H1 (cell line): Measurements from ENCODE around the gene NEURL1B. TPM values are rescaled to one million over a fixed set of nuclear protein-coding genes. Genes with fewer than 3 reads are reported as not detected.

Experiments
- CTCF ChIA-PET: fragments of 300-600 bp; sonication (Branson Sonifier 250); formaldehyde crosslinking; loops from one replicate; lab custom pipeline; 2021; ENCODE audit not compliant: partially characterized antibody; lab: Charles Lee
- POLR2A ChIA-PET: fragments of 300-600 bp; sonication (Branson Sonifier 250); formaldehyde crosslinking; loops from one replicate; lab custom pipeline; 2021; ENCODE audit warnings: inconsistent platforms; ENCODE audit not compliant: partially characterized antibody; lab: Charles Lee
- DNase-seq, 2 experiments: peaks; one replicate each; pipeline versions ENCODE4 v3.0.0 to v3.0.0-alpha.2; 2010 to 2022; ENCODE audit warnings: low spot score in 2 of 2, low read depth in 1 of 2, mixed read lengths in 1 of 2
- FAIRE-seq: peaks from 2 replicates; lab custom pipeline; 2011; peaks lifted over from hg19 to GRCh38; lab: Jason Lieb, UNC
- H2AFZ ChIP-seq: 2 replicates; pipeline ENCODE4 v1.8.1; 2012; ENCODE audit warnings: low read length, inconsistent platforms
- H2AK5ac ChIP-seq: 2 replicates; pipeline ENCODE4 v1.6.1; 2013; ENCODE audit warnings: low read depth, low read length
- H2BK120ac ChIP-seq: replicated peaks from 2 replicates; pipeline ENCODE3; 2013; ENCODE audit warnings: low read depth, low read length, inconsistent platforms
- H2BK12ac ChIP-seq: 2 replicates; pipeline ENCODE4 v1.6.1; 2013; ENCODE audit warnings: low read depth, low read length
- H2BK15ac ChIP-seq: 2 replicates; pipeline ENCODE4 v1.6.1; 2013; ENCODE audit warnings: low read length
- H2BK20ac ChIP-seq: 2 replicates; pipeline ENCODE4 v1.6.1; 2013; ENCODE audit warnings: low read length
- H2BK5ac ChIP-seq: 2 replicates; pipeline ENCODE4 v1.6.1; 2013; ENCODE audit warnings: low read depth, low read length
- H3K14ac ChIP-seq: 2 replicates; pipeline ENCODE4 v1.6.1; 2013; ENCODE audit warnings: inconsistent platforms; ENCODE audit not compliant: insufficient read length
- H3K18ac ChIP-seq: 2 replicates; pipeline ENCODE4 v1.6.1; 2013; ENCODE audit warnings: low read length; ENCODE audit errors: extremely low read depth
- H3K23ac ChIP-seq: 2 replicates; pipeline ENCODE4 v1.6.1; 2013; ENCODE audit warnings: inconsistent platforms; ENCODE audit not compliant: insufficient read length
- H3K23me2 ChIP-seq: 2 replicates; pipeline ENCODE4 v1.6.1; 2013; ENCODE audit warnings: low read depth, low read length
- H3K27ac ChIP-seq: 2 replicates; pipeline ENCODE4 v1.6.1; 2011; ENCODE audit warnings: low read depth, low read length, inconsistent platforms
- H3K27me3 ChIP-seq, 4 experiments: replicated peaks in 1 of 4; 1 replicate in 1 of 4; 2 replicates in 3 of 4; pipeline versions ENCODE4 v1.6.1 to v1.8.1; 2011 to 2013; ENCODE audit warnings: low read length in 3 of 4, mild to moderate bottlenecking in 3 of 4, inconsistent platforms in 2 of 4, mixed read lengths in 2 of 4, moderate library complexity in 1 of 4; ENCODE audit not compliant: control insufficient read depth in 3 of 4, insufficient read depth in 3 of 4; ENCODE audit errors: extremely low read depth in 1 of 4
- H3K36me3 ChIP-seq, 4 experiments: 2 replicates each; pipeline versions ENCODE4 v1.6.1 to v1.8.1; 2011 to 2013; ENCODE audit warnings: mild to moderate bottlenecking in 4 of 4, low read length in 3 of 4, moderate library complexity in 2 of 4, control low read depth in 1 of 4, inconsistent platforms in 1 of 4; ENCODE audit not compliant: insufficient read depth in 4 of 4, control insufficient read depth in 2 of 4
- H3K4ac ChIP-seq: replicated peaks from 2 replicates; pipeline ENCODE3; 2013; ENCODE audit warnings: low read length, low read depth, mixed read lengths, inconsistent platforms; ENCODE audit not compliant: insufficient read length
- H3K4me1 ChIP-seq, 4 experiments: replicated peaks in 1 of 4; 1 replicate in 1 of 4; 2 replicates in 3 of 4; pipeline versions ENCODE4 v1.6.1 to v1.8.1; 2011 to 2013; ENCODE audit warnings: low read length in 3 of 4, inconsistent platforms in 2 of 4, mixed read lengths in 1 of 4; ENCODE audit not compliant: insufficient read depth in 4 of 4, control insufficient read depth in 3 of 4
- H3K4me2 ChIP-seq, 2 experiments: 2 replicates each; pipeline versions ENCODE4 v1.6.1 to v1.8.1; 2011 to 2013; ENCODE audit warnings: low read depth in 2 of 2, low read length in 2 of 2, control low read depth in 1 of 2, inconsistent platforms in 1 of 2, mild to moderate bottlenecking in 1 of 2; ENCODE audit not compliant: insufficient read depth in 1 of 2
- H3K4me3 ChIP-seq, 4 experiments: fragments of 200-600, 300-600 bp in 1 of 4; sonication (generic), shearing (Covaris generic), sonication (Bioruptor Twin) in 1 of 4; 2 replicates each; pipeline versions ENCODE4 v1.5.1 to v1.8.1; 2011 to 2016; ENCODE audit warnings: low read length in 4 of 4, low read depth in 3 of 4, control low read depth in 2 of 4, inconsistent platforms in 2 of 4, mild to moderate bottlenecking in 2 of 4, mixed read lengths in 1 of 4, moderate library complexity in 1 of 4; ENCODE audit not compliant: insufficient read depth in 2 of 4; ENCODE audit errors: extremely low read depth in 1 of 4
- H3K56ac ChIP-seq: replicated peaks from 2 replicates; pipeline ENCODE3; 2013; ENCODE audit warnings: low read depth, mild to moderate bottlenecking, mixed read lengths, low read length, inconsistent platforms; ENCODE audit not compliant: insufficient read length
- H3K79me1 ChIP-seq: 2 replicates; pipeline ENCODE4 v1.6.1; 2013; ENCODE audit warnings: low read depth, low read length, control low read depth
- H3K79me2 ChIP-seq, 2 experiments: 2 replicates each; pipeline versions ENCODE4 v1.6.1 to v1.8.1; 2012 to 2013; ENCODE audit warnings: low read length in 2 of 2, mild to moderate bottlenecking in 2 of 2, inconsistent platforms in 1 of 2; ENCODE audit not compliant: insufficient read depth in 2 of 2, control insufficient read depth in 1 of 2
- H3K9ac ChIP-seq, 4 experiments: replicated peaks in 1 of 4; 1 replicate in 1 of 4; 2 replicates in 3 of 4; pipeline versions ENCODE4 v1.6.1 to v1.8.1; 2011 to 2013; ENCODE audit warnings: low read depth in 3 of 4, low read length in 3 of 4, control low read depth in 2 of 4, mild to moderate bottlenecking in 2 of 4, moderate library complexity in 2 of 4, inconsistent platforms in 1 of 4; ENCODE audit errors: extremely low read depth in 1 of 4
- H3K9me3 ChIP-seq, 2 experiments: 2 replicates each; pipeline versions ENCODE4 v1.6.1 to v1.8.1; 2012 to 2013; ENCODE audit warnings: mild to moderate bottlenecking in 2 of 2, moderate library complexity in 2 of 2, control low read depth in 1 of 2, inconsistent platforms in 1 of 2, low read depth in 1 of 2, low read length in 1 of 2, mixed read lengths in 1 of 2; ENCODE audit not compliant: insufficient read depth in 2 of 2
- H4K20me1 ChIP-seq, 2 experiments: replicated peaks in 1 of 2; 2 replicates each; pipeline versions ENCODE3 to v1.8.1; 2011 to 2013; ENCODE audit warnings: inconsistent platforms in 2 of 2, low read length in 2 of 2, mild to moderate bottlenecking in 1 of 2; ENCODE audit not compliant: insufficient read depth in 2 of 2, control insufficient read depth in 1 of 2
- H4K5ac ChIP-seq: 2 replicates; pipeline ENCODE4 v1.6.1; 2013; ENCODE audit warnings: low read length, low read depth, mixed read lengths, inconsistent platforms; ENCODE audit not compliant: insufficient read length
- H4K8ac ChIP-seq: 2 replicates; pipeline ENCODE4 v1.8.0; 2013; ENCODE audit warnings: mild to moderate bottlenecking, moderate library complexity, low read length, inconsistent platforms; ENCODE audit not compliant: insufficient read depth; ENCODE audit errors: extremely low read depth
- H4K91ac ChIP-seq: replicated peaks from 2 replicates; pipeline ENCODE3; 2013; ENCODE audit warnings: low read length, mixed read lengths, inconsistent platforms; ENCODE audit not compliant: insufficient read length
- FOSL1 ChIP-seq: IDR thresholded peaks from 2 replicates; pipeline ENCODE4 v1.6.1; 2011; ENCODE audit warnings: mild to moderate bottlenecking, low read depth, low read length, moderate library complexity; ENCODE audit not compliant: insufficient read depth
- GABPA ChIP-seq: IDR thresholded peaks from 2 replicates; pipeline ENCODE4 v1.6.1; 2011; ENCODE audit warnings: mild to moderate bottlenecking, low read length, moderate library complexity, borderline replicate concordance; ENCODE audit not compliant: insufficient read depth
- HDAC6 ChIP-seq: IDR thresholded peaks from one replicate; pipeline ENCODE4 v1.7.1; 2012; ENCODE audit warnings: low read depth, mild to moderate bottlenecking, inconsistent platforms, low read length, moderate library complexity
- KDM4A ChIP-seq: IDR thresholded peaks from one replicate; pipeline ENCODE4 v1.7.1; 2012; ENCODE audit warnings: low read depth, mild to moderate bottlenecking, moderate library complexity, low read length, inconsistent platforms; ENCODE audit not compliant: severe bottlenecking
- NANOG ChIP-seq: IDR thresholded peaks from 2 replicates; pipeline ENCODE4 v1.6.1; 2011; ENCODE audit warnings: low read length, low read depth, mild to moderate bottlenecking, inconsistent platforms; ENCODE audit not compliant: insufficient read depth, poor library complexity, severe bottlenecking
- NRF1 ChIP-seq: IDR thresholded peaks from 2 replicates; pipeline ENCODE4 v1.6.1; 2011; ENCODE audit warnings: mild to moderate bottlenecking, low read depth, low read length, improper control_type of control experiment
- PHF8 ChIP-seq: fragments of 200-600 bp; sonication (generic); conservative IDR thresholded peaks from 2 replicates; pipeline ENCODE4 v1.7.1; 2012; ENCODE audit warnings: low read depth, mild to moderate bottlenecking, inconsistent platforms, low read length, moderate library complexity
- RFX5 ChIP-seq: IDR thresholded peaks from 2 replicates; pipeline ENCODE4 v1.6.1; 2011; ENCODE audit warnings: low read depth, low read length, improper control_type of control experiment, borderline replicate concordance
- RXRA ChIP-seq: IDR thresholded peaks from 2 replicates; pipeline ENCODE4 v1.6.1; 2011; ENCODE audit warnings: low read depth, mild to moderate bottlenecking, low read length, moderate library complexity; ENCODE audit not compliant: insufficient read depth
- SIN3A ChIP-seq, 2 experiments: IDR thresholded peaks in 1 of 2; conservative IDR thresholded peaks in 1 of 2; 2 replicates each; pipeline ENCODE4 v1.6.1; 2011 to 2012; ENCODE audit warnings: low read length in 2 of 2, improper control_type of control experiment in 1 of 2, low read depth in 1 of 2, mild to moderate bottlenecking in 1 of 2
- SP1 ChIP-seq: IDR thresholded peaks from 2 replicates; pipeline ENCODE4 v1.6.1; 2011; ENCODE audit warnings: low read depth, low read length
- SP2 ChIP-seq: IDR thresholded peaks from 2 replicates; pipeline ENCODE4 v1.6.1; 2012; ENCODE audit warnings: mild to moderate bottlenecking, low read length, inconsistent platforms
- SP4 ChIP-seq: IDR thresholded peaks from 2 replicates; pipeline ENCODE4 v1.6.1; 2012; ENCODE audit warnings: low read length, inconsistent platforms
- WGBS, 2 experiments: shearing (Covaris generic) in 1 of 2; methylation state at CpG; one replicate each; pipeline versions ENCODE4 v1.1.6 to v1.1.7; 2013 to 2015; ENCODE audit warnings: low lambda C conversion rate in 2 of 2, mixed read lengths in 2 of 2, inconsistent platforms in 1 of 2, low coverage in 1 of 2, missing lambda C conversion rate in 1 of 2; ENCODE audit not compliant: insufficient replicate concordance in 2 of 2, insufficient coverage in 1 of 2, insufficient read length in 1 of 2; ENCODE audit errors: extremely low coverage in 1 of 2, missing lambda C conversion rate in 1 of 2; 5-methylcytosine and 5-hydroxymethylcytosine counted together
- polyA plus RNA-seq, 7 experiments: library from polyadenylated mRNA; depleted of rRNA in 3 of 7; stranded (reverse) in 5 of 7; unstranded in 2 of 7; fragments of >200 nt in 5 of 7; fragments of 200-250 nt in 2 of 7; gene quantifications; 1 replicate in 5 of 7; 2 replicates in 1 of 7; 4 replicates in 1 of 7; pipeline versions ENCODE4 v1.2.1 to v1.2.3, GENCODE V29; 2011 to 2013; ENCODE audit warnings: missing spikeins in 2 of 7, mixed read lengths in 2 of 7
- total RNA-seq: library from RNA; stranded (reverse); fragmentation: NEBNext Ultra II Directional; extraction: Animal tissue kit (Norgen Biotek cat#: 25700); gene quantifications from 2 replicates; pipeline ENCODE4 v1.2.1, GENCODE V29; 2021

Gene NEURL1B
- total and polyA plus RNA-seq, 2 of the 8 experiments (the other 6 are each of a cell fraction or from before 2014, with no cell fraction given): 3.3 to 6.1 TPM

DNA sequence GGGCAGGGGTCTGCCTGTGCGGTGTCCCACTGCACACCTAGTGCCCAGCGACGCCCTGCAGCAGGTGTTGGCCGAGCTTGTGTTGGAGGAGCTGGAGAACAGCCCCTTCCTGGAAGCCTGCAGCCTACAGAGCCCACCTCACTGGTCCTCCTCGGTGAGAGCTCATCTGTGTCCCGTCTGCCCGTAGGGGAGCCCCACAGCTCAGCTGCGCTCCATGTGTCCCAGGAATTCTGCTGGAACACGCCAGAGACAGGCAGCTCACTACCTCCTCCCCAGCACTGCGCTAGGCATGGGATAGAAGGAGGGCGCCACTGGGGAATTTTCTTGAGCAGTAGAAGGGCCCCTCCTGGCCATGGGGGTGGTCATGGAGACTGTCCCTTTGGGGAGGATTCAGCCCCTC, 85.9 kb downstream of the NEURL1B start:
- Histone ChIP-seq H4K5ac (no peak overlapping the region), H2BK120ac (no peak overlapping the region), H3K4me2 (no peak overlapping the region), H3K23ac (no peak overlapping the region), H3K36me3 (no peaks in the 10 kb centered on the region), H4K91ac (no peak overlapping the region), H2AK5ac (no peak overlapping the region), H3K23me2 (no peaks in the 10 kb centered on the region), H3K56ac (no peak overlapping the region), H3K18ac (no peak overlapping the region), H4K20me1 (peaks cover 0 to 2% of the 10 kb centered on the region in 2 experiments), H3K27ac (no peak overlapping the region), H4K8ac (no peak overlapping the region), H3K4me3 (no peak overlapping the region), H2BK12ac (no peak overlapping the region), H3K9ac (no peak overlapping the region), H2BK5ac (no peak overlapping the region), H3K14ac (no peak overlapping the region), H2BK20ac (no peak overlapping the region), H3K9me3 (no peaks in the 10 kb centered on the region), H2BK15ac (no peak overlapping the region), H3K27me3 (no peaks in the 10 kb centered on the region; a peak in 2 of 7 replicates), H3K4me1 (peaks cover 0 to 6% (median under 1%) of the 10 kb centered on the region in 4 experiments; a peak in 2 of 7 replicates), H3K79me2 (no peaks in the 10 kb centered on the region), H3K4ac (no peak overlapping the region), H3K79me1 (no peaks in the 10 kb centered on the region), H2AFZ (no peak overlapping the region)
- DNase-seq: no peak
- WGBS, 2 experiments: 86% methylated on average over 11 of the region's 11 CpGs; no CpG with 5 or more reads in 1 of the 2 experiments
- FAIRE-seq: no peak
- ChIA-PET CTCF (interaction anchor here (0.5 to 3.7 kb wide), 14 partner anchors 10 to 1866 kb away, joined by 3 to 20 read pairs (median 4); partner anchors contain the start of gene DUSP1), POLR2A (interaction anchor here (0.7 kb wide), 1 partner anchor 38 kb away, joined by 4 read pairs; no protein-coding TSS in a partner anchor)
- TF ChIP-seq HDAC6 (no peak), SIN3A (conservative IDR thresholded peaks at IDR 0.05 in 1 of 2, IDR thresholded peaks at IDR 0.05 in 1 of 2; ENCODE audit: low read depth in 1 of 2, low read length in 2 of 2) (no peak), KDM4A (no peak), NRF1 (no peak), FOSL1 (no peak), SP1 (no peak), PHF8 (no peak), RFX5 (no peak), SP4 (no peak), NANOG (no peak), SP2 (no peak), GABPA (no peak), RXRA (no peak)
